ENCODE data around the gene TECPR2.

DNA sequence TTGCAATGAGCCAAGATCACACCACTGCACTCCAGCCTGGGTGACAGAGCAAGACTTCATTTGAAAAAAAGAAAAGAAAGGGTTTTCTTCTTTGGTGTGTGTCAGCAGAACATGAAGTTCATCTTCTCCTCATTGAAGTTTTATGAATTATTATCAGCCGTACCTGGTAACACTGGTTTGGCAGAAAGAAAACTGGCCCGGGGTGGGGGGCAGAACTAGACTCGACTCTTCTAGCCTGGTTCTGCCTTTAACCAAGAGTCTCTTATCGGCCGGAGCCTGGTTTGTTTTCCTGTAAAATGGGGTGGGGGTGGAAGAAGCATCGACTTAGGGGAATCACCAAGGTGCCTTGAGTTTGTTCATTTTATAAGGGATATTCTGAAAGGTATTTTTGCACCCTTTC, 64.1 kb downstream of the TECPR2 start:
- TF ChIP-seq POLR2AphosphoS5 (IDR thresholded peaks at IDR 0.05; ENCODE audit: low read depth, low read length) (no peak), REST (IDR thresholded peaks at IDR 0.05; ENCODE audit: insufficient read depth in 1 of 2, low read depth in 2 of 2, low read length in 2 of 2) (no peak)
